Lung (tissue), 12 donors: ENCODE measurements around the gene FGGY. TPM values are rescaled to one million over a fixed set of nuclear protein-coding genes. Genes with fewer than 3 reads are reported as not detected.
A peak's percentile ranks its signal among the peaks of the same experiment; 100 is the strongest.

Source experiments
- ATAC-seq: fragments of 200-7000 bp; cut with Tn5 transposase; one replicate; pipeline ENCODE4 v1.9.1; 2020; ENCODE audit warnings: moderate number of reproducible peaks; ENCODE audit not compliant: insufficient read depth, low FRiP score
- DNase-seq, 3 donors: peaks; one replicate each; pipeline ENCODE4 v3.0.0-alpha.2; 2013 to 2017
- H3K27ac ChIP-seq, 2 donors: one replicate each; pipeline ENCODE4 v1.5.1; 2013; ENCODE audit warnings: mild to moderate bottlenecking in 2 of 2, moderate library complexity in 2 of 2, control low read depth in 1 of 2, inconsistent platforms in 1 of 2, low read depth in 1 of 2, low read length in 1 of 2
- H3K27me3 ChIP-seq, 3 donors: one replicate each; pipeline ENCODE4 v1.5.1; 2013; ENCODE audit warnings: low read length in 2 of 3; ENCODE audit not compliant: control insufficient read depth in 3 of 3, insufficient read depth in 3 of 3
- H3K36me3 ChIP-seq, 4 donors: one replicate each; pipeline ENCODE4 v1.5.1; 2013; ENCODE audit warnings: low read length in 4 of 4, mild to moderate bottlenecking in 1 of 4, moderate library complexity in 1 of 4; ENCODE audit not compliant: control insufficient read depth in 4 of 4, insufficient read depth in 4 of 4
- H3K4me1 ChIP-seq, 5 donors: one replicate each; pipeline ENCODE4 v1.5.1; 2013; ENCODE audit warnings: low read length in 5 of 5, mild to moderate bottlenecking in 2 of 5, moderate library complexity in 1 of 5; ENCODE audit not compliant: control insufficient read depth in 5 of 5, insufficient read depth in 5 of 5
- H3K4me3 ChIP-seq: one replicate; pipeline ENCODE4 v1.5.1; 2013; ENCODE audit warnings: mild to moderate bottlenecking, control low read depth, moderate library complexity
- H3K9ac ChIP-seq, 2 donors: one replicate each; pipeline ENCODE4 v1.5.1; 2013; ENCODE audit warnings: low read length in 2 of 2, control low read depth in 1 of 2; ENCODE audit not compliant: insufficient read depth in 1 of 2
- H3K9me3 ChIP-seq, 4 donors: one replicate each; pipeline ENCODE4 v1.5.1; 2013; ENCODE audit warnings: low read length in 3 of 4, mild to moderate bottlenecking in 1 of 4, moderate library complexity in 1 of 4; ENCODE audit not compliant: control insufficient read depth in 4 of 4, insufficient read depth in 3 of 4
- WGBS, 2 donors: extraction: QIAGEN DNeasy Blood & Tissue Kit; methylation state at CpG; one replicate each; pipeline ENCODE4 v1.1.7; 2013; 5-methylcytosine and 5-hydroxymethylcytosine counted together
- polyA plus RNA-seq, 2 donors: library from polyadenylated mRNA; stranded (reverse); fragments of 200-250 nt; gene quantifications; one replicate each; pipeline ENCODE4 v1.2.1, GENCODE V29; 2013
- total RNA-seq, 2 donors: library from RNA; depleted of rRNA in 1 of 2; stranded (reverse); fragments of >200 nt in 1 of 2; gene quantifications; one replicate each; pipeline ENCODE4 v1.2.1, GENCODE V29; 2014 to 2021
- TF ChIP-seq, protein P1 (sequence below): IDR thresholded peaks from 2 replicates; pipeline ENCODE4 v1.5.1; 2012; ENCODE audit warnings: mild to moderate bottlenecking; ENCODE audit errors: control extremely low read depth, extremely low read depth
- donor health status: control.
- donor health status: control.
- donor health status: Bipolar disorder and iron deficiency.
- donor health status: healthy.
- donor health status: DM: yes; HTN: yes; CAD: no.

Gene FGGY
- total and polyA plus RNA-seq, 4 donors = 16.1 to 42.3 (median 18.3) TPM

DNA sequence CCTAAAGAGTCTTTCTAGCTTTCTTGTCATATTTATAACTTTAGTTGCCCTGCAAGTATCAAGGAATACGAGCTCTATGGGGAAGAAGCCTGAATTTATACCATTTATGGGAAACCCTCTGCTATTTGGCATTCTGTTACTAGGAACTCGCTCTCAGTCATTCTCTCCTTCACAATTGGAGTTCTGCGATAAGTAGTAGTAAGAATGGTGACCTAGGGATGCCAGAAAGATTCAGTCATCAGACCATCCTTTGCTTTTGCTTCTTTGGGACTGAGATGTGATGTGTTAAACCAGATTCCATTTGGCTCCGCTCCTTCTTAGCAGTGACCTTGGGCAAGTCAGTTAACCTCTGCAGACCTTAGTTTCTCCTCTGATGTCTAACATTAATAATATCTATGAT, 256.5 kb downstream of the FGGY start:
- H3K36me3 ChIP-seq = no peaks in the 10 kb centered on the region
- H3K9me3 ChIP-seq = no peaks in the 10 kb centered on the region
- ATAC-seq = no peak
- H3K9ac ChIP-seq = no peak overlapping the region
- H3K27ac ChIP-seq = no peak overlapping the region
- TF ChIP-seq, protein P1, sequence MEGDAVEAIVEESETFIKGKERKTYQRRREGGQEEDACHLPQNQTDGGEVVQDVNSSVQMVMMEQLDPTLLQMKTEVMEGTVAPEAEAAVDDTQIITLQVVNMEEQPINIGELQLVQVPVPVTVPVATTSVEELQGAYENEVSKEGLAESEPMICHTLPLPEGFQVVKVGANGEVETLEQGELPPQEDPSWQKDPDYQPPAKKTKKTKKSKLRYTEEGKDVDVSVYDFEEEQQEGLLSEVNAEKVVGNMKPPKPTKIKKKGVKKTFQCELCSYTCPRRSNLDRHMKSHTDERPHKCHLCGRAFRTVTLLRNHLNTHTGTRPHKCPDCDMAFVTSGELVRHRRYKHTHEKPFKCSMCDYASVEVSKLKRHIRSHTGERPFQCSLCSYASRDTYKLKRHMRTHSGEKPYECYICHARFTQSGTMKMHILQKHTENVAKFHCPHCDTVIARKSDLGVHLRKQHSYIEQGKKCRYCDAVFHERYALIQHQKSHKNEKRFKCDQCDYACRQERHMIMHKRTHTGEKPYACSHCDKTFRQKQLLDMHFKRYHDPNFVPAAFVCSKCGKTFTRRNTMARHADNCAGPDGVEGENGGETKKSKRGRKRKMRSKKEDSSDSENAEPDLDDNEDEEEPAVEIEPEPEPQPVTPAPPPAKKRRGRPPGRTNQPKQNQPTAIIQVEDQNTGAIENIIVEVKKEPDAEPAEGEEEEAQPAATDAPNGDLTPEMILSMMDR = no peak
- peaks cover 0 to 24% (median 11%) of the 10 kb centered on the region in 5 donors for H3K4me1 ChIP-seq
- no peak for DNase-seq
- H3K27me3 ChIP-seq = no peaks in the 10 kb centered on the region
- H3K4me3 ChIP-seq = no peak overlapping the region
- 91 to 95% methylated on average over 4 of the region's 4 CpGs for WGBS, 2 donors

DNA sequence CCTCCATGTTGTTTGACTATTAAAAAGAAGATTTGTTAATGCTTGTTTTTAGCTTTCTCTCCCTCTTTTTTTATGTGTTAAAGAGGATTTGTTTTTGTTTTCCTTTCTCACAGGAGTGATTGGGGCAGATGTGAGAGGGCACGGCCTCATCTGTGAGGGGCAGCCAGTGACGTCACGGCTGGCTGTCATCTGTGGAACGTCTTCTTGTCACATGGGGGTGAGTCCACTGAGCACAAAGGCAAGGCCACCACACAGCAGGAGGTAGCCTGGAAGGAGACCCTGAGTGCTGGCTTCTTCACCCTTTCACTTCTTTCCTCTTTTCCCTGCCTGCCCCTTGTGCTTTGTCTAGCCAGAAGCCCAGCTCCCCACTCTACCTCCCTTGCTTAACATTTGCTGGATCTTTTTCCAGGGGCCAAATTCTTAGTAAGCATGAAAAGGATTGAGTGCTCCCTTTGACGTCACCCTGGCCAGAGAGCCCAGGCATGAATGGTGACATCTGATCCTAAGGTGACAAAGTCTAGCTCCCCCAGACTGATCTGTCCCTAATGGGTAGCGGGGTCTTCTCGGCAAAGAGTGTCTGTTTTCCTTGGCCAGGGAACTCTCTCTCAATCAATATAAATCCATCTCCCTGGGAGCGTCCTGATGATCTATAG, 257.2 kb downstream of the FGGY start:
- TF ChIP-seq, protein P1 = no peak
- Histone ChIP-seq H3K4me3 (no peak overlapping the region), H3K36me3 (no peaks in the 10 kb centered on the region), H3K27me3 (no peaks in the 10 kb centered on the region), H3K9ac (no peak overlapping the region), H3K4me1 (peaks cover 0 to 24% (median 11%) of the 10 kb centered on the region in 5 donors), H3K9me3 (no peaks in the 10 kb centered on the region), H3K27ac (no peak overlapping the region)
- no peak for ATAC-seq
- WGBS, 2 donors = 84 to 87% methylated on average over 8 of the region's 8 CpGs
- DNase-seq = peak; percentile 36 to 58 (median 46)

GRCh38 chr1:59554752-59555151, 257.9 kb downstream of the FGGY start:
- no peak overlapping the region for H3K9ac ChIP-seq
- TF ChIP-seq, protein P1 = no peak
- no peaks in the 10 kb centered on the region for H3K27me3 ChIP-seq
- DNase-seq (peak in 1 of 3 donors; percentile 24), ATAC-seq (no peak)
- H3K9me3 ChIP-seq = no peaks in the 10 kb centered on the region
- no peaks in the 10 kb centered on the region for H3K36me3 ChIP-seq
- no peak overlapping the region for H3K27ac ChIP-seq
- 81 to 83% methylated on average over 4 of the region's 4 CpGs for WGBS, 2 donors
- H3K4me3 ChIP-seq = no peak overlapping the region
- peaks cover 0 to 22% (median 10%) of the 10 kb centered on the region in 5 donors for H3K4me1 ChIP-seq

- Histone ChIP-seq H3K9ac (no peak overlapping the region), H3K4me3 (no peak overlapping the region), H3K9me3 (no peaks in the 10 kb centered on the region), H3K27ac (no peak overlapping the region), H3K27me3 (no peaks in the 10 kb centered on the region), H3K4me1 (peaks cover 0 to 16% (median 4%) of the 10 kb centered on the region in 5 donors), H3K36me3 (no peaks in the 10 kb centered on the region)
- no peak for DNase-seq
- TF ChIP-seq, protein P1 = no peak
- no peak for ATAC-seq
- WGBS, 2 donors = 97 to 98% methylated on average over 1 of the region's 1 CpG
Measured at GRCh38 chr1:59556398-59556797, 259.5 kb downstream of the FGGY start.
